ENCODE data around the gene FBXL3. TPM values are rescaled to one million over a fixed set of nuclear protein-coding genes. Genes with fewer than 3 reads are reported as not detected.

The FBXL3 gene
- total RNA-seq, 6 experiments from 2014 or later: 13.6 to 31.4 (median 19.7) TPM

GRCh38 chr13:77053192-77053591 is 26.2 kb upstream of the FBXL3 start:
- ATAC-seq: no peak

GRCh38 chr13:77048681-77049080 is 21.7 kb upstream of the FBXL3 start:
- intact Hi-C loops (cut with DNase I): no loop called here
- ATAC-seq (peak; percentile 40 to 61 (median 52)), DNase-seq (no peak)
- Histone ChIP-seq H3K9me3 (no peaks in the 10 kb centered on the region), H3K4me1 (peaks cover 0 to 6% (median 2%) of the 10 kb centered on the region in 4 donors), H3K27ac (no peak overlapping the region), H3K4me3 (no peak overlapping the region), H3K36me3 (peaks cover 0 to 26% (median 5%) of the 10 kb centered on the region in 4 donors), H3K27me3 (no peaks in the 10 kb centered on the region)
- TF ChIP-seq, protein P1, sequence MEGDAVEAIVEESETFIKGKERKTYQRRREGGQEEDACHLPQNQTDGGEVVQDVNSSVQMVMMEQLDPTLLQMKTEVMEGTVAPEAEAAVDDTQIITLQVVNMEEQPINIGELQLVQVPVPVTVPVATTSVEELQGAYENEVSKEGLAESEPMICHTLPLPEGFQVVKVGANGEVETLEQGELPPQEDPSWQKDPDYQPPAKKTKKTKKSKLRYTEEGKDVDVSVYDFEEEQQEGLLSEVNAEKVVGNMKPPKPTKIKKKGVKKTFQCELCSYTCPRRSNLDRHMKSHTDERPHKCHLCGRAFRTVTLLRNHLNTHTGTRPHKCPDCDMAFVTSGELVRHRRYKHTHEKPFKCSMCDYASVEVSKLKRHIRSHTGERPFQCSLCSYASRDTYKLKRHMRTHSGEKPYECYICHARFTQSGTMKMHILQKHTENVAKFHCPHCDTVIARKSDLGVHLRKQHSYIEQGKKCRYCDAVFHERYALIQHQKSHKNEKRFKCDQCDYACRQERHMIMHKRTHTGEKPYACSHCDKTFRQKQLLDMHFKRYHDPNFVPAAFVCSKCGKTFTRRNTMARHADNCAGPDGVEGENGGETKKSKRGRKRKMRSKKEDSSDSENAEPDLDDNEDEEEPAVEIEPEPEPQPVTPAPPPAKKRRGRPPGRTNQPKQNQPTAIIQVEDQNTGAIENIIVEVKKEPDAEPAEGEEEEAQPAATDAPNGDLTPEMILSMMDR (IDR thresholded peaks at IDR 0.05): no peak
- TF ChIP-seq POLR2A (IDR thresholded peaks at IDR 0.05): no peak
- WGBS (ENCODE audit: insufficient coverage, low coverage, low lambda C conversion rate, missing lambda C conversion rate): 69% methylated on average over 4 of the region's 4 CpGs

More at GRCh38 chr13:77053192-77053591, 26.2 kb upstream of the FBXL3 start:
- intact Hi-C loops (cut with DNase I): no loop called here
- no peaks in the 10 kb centered on the region for H3K27me3 ChIP-seq
- H3K9me3 ChIP-seq: no peaks in the 10 kb centered on the region
- TF ChIP-seq, protein P1 (IDR thresholded peaks at IDR 0.05): no peak
- TF ChIP-seq POLR2A (IDR thresholded peaks at IDR 0.05): no peak
- no peak overlapping the region for H3K27ac ChIP-seq
- no peak for DNase-seq
- H3K4me3 ChIP-seq: no peak overlapping the region
- H3K36me3 ChIP-seq: peaks cover 0 to 14% (median 1%) of the 10 kb centered on the region in 4 donors
- WGBS (ENCODE audit: insufficient coverage, low coverage, low lambda C conversion rate, missing lambda C conversion rate): 59% methylated on average over 4 of the region's 4 CpGs
- peaks cover 0 to 38% (median 13%) of the 10 kb centered on the region in 4 donors for H3K4me1 ChIP-seq

- Histone ChIP-seq H3K27me3 (no peaks in the 10 kb centered on the region), H3K9me3 (no peaks in the 10 kb centered on the region), H3K36me3 (peaks cover 0 to 26% (median 5%) of the 10 kb centered on the region in 4 donors), H3K27ac (no peak overlapping the region), H3K4me3 (no peak overlapping the region), H3K4me1 (no peaks in the 10 kb centered on the region)
- no peak for TF ChIP-seq POLR2A (IDR thresholded peaks at IDR 0.05)
- no peak for DNase-seq
- intact Hi-C loops (cut with DNase I): no loop called here
- ATAC-seq: no peak
- WGBS (ENCODE audit: insufficient coverage, low coverage, low lambda C conversion rate, missing lambda C conversion rate): 98% methylated on average over 5 of the region's 8 CpGs
Measured at GRCh38 chr13:77047649-77048343, 20.8 kb upstream of the FBXL3 start.

DNA sequence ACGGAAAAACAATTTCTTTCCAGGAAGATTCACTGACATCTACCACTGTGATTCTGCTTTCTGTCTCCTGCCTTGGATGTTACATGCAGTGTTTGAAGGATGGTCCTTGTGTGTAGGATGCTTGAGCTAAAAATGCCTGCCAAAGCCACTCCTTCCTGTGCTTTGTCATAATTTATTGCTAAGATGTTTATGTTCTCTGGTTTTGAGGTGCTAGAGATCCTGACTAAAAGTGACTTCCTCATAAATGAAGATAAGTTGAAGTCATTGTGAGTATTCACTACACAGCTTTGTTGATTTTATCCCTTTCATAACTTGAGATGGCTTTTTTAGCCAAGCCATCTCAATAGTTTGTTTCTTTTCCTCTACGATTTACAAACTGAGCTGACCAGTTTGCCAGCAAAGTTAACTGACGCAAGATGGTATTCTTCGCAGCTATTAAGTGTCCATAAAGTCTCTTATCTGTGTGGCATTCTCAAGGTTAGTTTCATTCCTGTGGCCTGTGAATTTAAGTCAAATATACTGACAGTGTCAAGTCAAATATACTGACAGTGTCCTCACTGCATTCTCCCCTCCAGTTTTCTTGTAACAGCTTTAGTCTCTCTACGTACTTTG is 15.7 kb upstream of the FBXL3 start:
- no peaks in the 10 kb centered on the region for H3K27me3 ChIP-seq
- no peaks in the 10 kb centered on the region for H3K9me3 ChIP-seq
- 88% methylated on average over 5 of the region's 5 CpGs for WGBS (ENCODE audit: insufficient coverage, low coverage, low lambda C conversion rate, missing lambda C conversion rate)
- peaks cover 0 to 12% (median 4%) of the 10 kb centered on the region in 4 donors for H3K36me3 ChIP-seq
- intact Hi-C loops (cut with DNase I): no loop called here
- H3K4me3 ChIP-seq: no peak overlapping the region
- H3K4me1 ChIP-seq: no peaks in the 10 kb centered on the region
- DNase-seq: no peak
- H3K27ac ChIP-seq: no peak overlapping the region
- no peak for ATAC-seq
- TF ChIP-seq, protein P1 (IDR thresholded peaks at IDR 0.05): no peak
- no peak for TF ChIP-seq POLR2A (IDR thresholded peaks at IDR 0.05)

- Histone ChIP-seq H3K4me3 (no peak overlapping the region), H3K9me3 (no peaks in the 10 kb centered on the region), H3K27ac (no peak overlapping the region), H3K4me1 (no peaks in the 10 kb centered on the region), H3K36me3 (peaks cover 0 to 12% (median 4%) of the 10 kb centered on the region in 4 donors), H3K27me3 (no peaks in the 10 kb centered on the region)
- TF ChIP-seq POLR2A (IDR thresholded peaks at IDR 0.05): no peak
- TF ChIP-seq, protein P1 (IDR thresholded peaks at IDR 0.05): no peak
- ATAC-seq: peak in 1 of 4 donors; percentile 20
- WGBS (ENCODE audit: insufficient coverage, low coverage, low lambda C conversion rate, missing lambda C conversion rate): 60% methylated on average over 2 of the region's 9 CpGs
- DNase-seq: no peak
- intact Hi-C loops (cut with DNase I): no loop called here
Measured at GRCh38 chr13:77040835-77041234, 13.9 kb upstream of the FBXL3 start.

All from right lobe of liver (tissue), 6 donors.